Colonic mucosa (tissue), 4 donors: ENCODE measurements around the gene MX2. TPM values are rescaled to one million over a fixed set of nuclear protein-coding genes. Genes with fewer than 3 reads are reported as not detected.

Experiments
- DNase-seq: peaks from one replicate; pipeline ENCODE4 v3.0.0-alpha.2; 2020
- H3K27ac ChIP-seq: fragments of 200-600 bp; one replicate; pipeline ENCODE4 v1.8.0; 2021
- H3K27me3 ChIP-seq: fragments of 200-600 bp; one replicate; pipeline ENCODE4 v1.8.0; 2021
- H3K36me3 ChIP-seq: fragments of 200-600 bp; one replicate; pipeline ENCODE4 v1.8.0; 2021
- H3K4me1 ChIP-seq: fragments of 200-600 bp; one replicate; pipeline ENCODE4 v1.8.0; 2021; ENCODE audit warnings: mild to moderate bottlenecking
- H3K4me3 ChIP-seq: fragments of 200-600 bp; one replicate; pipeline ENCODE4 v1.8.0; 2021
- H3K9ac ChIP-seq, 2 donors: one replicate each; pipeline ENCODE4 v1.7.0; 2013; ENCODE audit warnings: control low read depth in 2 of 2, low read depth in 2 of 2, low read length in 2 of 2
- H3K9me3 ChIP-seq: fragments of 200-600 bp; one replicate; pipeline ENCODE4 v1.8.0; 2021
- intact Hi-C: fragments of 100-400 bp; cut with DNase I; formaldehyde crosslinking; loops from one replicate; pipeline ENCODE4 v1.14.1; 2022
- total RNA-seq, 2 donors: library from RNA; stranded (reverse); fragmentation: NEBNext Ultra II Directional in 1 of 2; extraction: Animal tissue kit (Norgen Biotek cat#: 25700) in 1 of 2; gene quantifications; one replicate each; pipeline ENCODE4 v1.2.1, GENCODE V29; 2021
- TF ChIP-seq, protein P1 (sequence below): fragments of 200-600 bp; IDR thresholded peaks from one replicate; pipeline ENCODE4 v1.8.0; 2022; ENCODE audit warnings: antibody characterized with exemption, mild to moderate bottlenecking
- donor health status: healthy.
- donor health status: DM: no; HTN: no; CAD: no.
- donor health status: DM: no; HTN: no; CAD: no.

MX2 gene
- total RNA-seq, 2 donors from 2014 or later: 2.0 to 2.5 TPM

DNA sequence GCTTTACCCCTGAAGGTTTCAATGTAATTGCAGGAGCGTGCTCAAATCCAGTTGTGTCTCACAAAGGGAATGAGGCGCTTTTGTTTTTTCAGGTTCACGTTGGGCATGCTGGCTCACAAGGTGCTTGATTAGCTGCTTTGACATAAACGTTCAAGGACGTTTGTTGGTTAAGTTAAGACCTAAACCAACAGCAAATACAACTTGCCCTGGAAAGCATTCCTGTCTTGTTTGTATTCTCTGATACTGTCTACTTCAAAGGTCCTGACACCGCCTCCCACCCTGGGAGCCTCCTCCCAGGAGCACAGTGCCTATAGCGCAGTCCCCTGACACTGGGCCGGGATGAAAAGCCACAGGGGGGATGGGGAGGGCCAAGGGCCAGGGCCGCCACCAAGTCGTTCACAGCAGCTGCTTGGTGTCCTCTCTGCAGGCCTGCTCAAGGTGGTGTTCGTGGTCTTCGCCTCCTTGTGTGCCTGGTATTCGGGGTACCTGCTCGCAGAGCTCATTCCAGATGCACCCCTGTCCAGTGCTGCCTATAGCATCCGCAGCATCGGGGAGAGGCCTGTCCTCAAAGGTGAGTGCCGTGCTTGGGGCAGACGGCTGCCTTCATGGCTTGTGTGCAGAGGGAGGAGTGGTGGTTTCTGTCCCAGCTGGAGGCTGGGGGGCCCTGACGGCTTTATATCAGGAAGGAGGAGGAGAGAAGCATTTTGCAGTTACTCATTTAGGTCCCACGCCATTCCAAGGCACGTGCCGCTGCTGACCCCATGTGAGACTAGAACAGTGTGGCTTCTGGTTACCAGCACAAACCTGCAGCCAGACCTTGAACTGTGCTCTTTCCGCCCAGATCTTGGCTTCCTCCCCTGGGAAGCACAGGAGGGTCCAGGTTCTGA, 39.1 kb upstream of the MX2 start:
- DNase-seq: no peak
- TF ChIP-seq, protein P1, sequence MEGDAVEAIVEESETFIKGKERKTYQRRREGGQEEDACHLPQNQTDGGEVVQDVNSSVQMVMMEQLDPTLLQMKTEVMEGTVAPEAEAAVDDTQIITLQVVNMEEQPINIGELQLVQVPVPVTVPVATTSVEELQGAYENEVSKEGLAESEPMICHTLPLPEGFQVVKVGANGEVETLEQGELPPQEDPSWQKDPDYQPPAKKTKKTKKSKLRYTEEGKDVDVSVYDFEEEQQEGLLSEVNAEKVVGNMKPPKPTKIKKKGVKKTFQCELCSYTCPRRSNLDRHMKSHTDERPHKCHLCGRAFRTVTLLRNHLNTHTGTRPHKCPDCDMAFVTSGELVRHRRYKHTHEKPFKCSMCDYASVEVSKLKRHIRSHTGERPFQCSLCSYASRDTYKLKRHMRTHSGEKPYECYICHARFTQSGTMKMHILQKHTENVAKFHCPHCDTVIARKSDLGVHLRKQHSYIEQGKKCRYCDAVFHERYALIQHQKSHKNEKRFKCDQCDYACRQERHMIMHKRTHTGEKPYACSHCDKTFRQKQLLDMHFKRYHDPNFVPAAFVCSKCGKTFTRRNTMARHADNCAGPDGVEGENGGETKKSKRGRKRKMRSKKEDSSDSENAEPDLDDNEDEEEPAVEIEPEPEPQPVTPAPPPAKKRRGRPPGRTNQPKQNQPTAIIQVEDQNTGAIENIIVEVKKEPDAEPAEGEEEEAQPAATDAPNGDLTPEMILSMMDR: no peak

DNA sequence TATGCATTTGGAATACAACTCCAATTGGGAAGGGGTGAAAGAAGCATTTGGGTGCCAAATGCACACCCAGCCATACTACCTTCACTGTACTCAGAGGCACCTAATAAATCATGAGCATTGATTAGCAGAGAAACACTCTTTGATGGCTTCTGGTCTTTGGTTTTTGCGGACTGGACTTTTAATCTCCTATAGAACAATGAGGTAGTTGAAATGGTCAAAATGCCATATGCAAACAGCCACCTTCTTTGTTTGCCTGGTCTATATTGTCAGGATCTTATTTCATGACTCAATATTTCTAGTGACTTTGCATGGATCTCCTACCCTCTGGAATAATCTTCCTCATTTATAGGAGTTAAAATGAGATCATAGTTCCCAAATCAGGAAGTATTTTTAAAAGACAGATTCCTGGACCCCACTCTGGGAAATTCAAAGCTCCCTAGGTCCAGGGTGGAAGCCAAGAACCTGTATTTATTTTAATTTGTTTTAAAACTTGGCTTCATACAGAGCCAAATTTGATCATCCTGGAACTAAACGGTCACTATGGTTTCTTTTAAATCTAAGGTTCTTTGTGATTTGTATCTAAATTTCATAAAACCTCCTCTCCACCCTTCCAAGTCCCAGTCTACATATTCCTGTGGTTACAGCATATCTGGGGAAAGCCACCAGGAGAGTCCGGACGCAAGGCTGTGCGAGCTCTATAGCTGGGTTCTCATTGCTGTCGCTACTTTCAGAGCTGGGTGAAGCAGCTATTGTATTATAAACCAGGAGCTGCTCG, 36.5 kb upstream of the MX2 start:
- H3K4me1 ChIP-seq: no peaks in the 10 kb centered on the region
- no peak overlapping the region for H3K27ac ChIP-seq

More for the DNA sequence above, 39.1 kb upstream of the MX2 start:
- Histone ChIP-seq H3K27me3 (no peaks in the 10 kb centered on the region), H3K9ac (no peak overlapping the region), H3K9me3 (no peaks in the 10 kb centered on the region), H3K36me3 (no peaks in the 10 kb centered on the region), H3K4me1 (no peaks in the 10 kb centered on the region), H3K27ac (no peak overlapping the region), H3K4me3 (no peak overlapping the region)
- intact Hi-C loops: no loop called here

DNA sequence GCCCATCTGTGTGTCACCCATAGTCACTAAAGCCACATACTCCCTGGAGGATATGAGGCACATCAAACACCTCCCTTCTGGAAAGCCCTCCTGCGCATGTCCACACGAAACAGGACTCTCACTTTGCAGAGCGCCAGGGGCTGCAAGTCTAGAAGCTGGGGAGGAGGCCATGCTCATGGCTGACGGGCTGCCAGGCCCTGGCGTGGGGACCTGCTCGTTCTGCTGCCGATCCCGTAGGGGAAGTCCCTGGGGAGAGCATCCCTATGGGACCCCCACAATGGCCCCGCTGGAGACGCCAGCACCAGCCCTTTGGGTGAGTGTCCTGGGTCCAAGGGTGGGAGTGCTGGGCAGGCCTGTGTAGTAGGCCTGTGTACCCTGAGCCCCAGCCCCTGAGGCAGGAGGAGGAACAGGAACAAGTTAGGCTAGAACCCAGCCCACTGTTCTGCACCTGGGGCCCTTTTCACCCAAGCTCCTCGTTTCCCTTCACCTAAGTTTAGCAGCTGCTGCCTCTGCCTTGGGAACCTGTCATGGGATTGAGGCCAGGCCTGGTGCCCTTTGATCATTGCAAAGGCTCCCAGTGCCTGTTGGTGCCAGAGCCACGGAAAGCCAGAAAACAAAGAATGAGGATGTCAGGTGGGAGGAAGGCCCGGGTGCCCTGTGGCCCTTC, 35.3 kb upstream of the MX2 start:
- Histone ChIP-seq H3K27me3 (no peaks in the 10 kb centered on the region), H3K9ac (no peak overlapping the region), H3K4me3 (no peak overlapping the region), H3K36me3 (no peaks in the 10 kb centered on the region), H3K4me1 (no peaks in the 10 kb centered on the region), H3K9me3 (no peaks in the 10 kb centered on the region), H3K27ac (no peak overlapping the region)
- no peak for DNase-seq
- intact Hi-C loops: no loop called here
- TF ChIP-seq, protein P1: no peak

More for the DNA sequence above, 36.5 kb upstream of the MX2 start:
- H3K9ac ChIP-seq: no peak overlapping the region
- H3K4me3 ChIP-seq: no peak overlapping the region
- no peak for DNase-seq
- no peaks in the 10 kb centered on the region for H3K9me3 ChIP-seq
- H3K27me3 ChIP-seq: no peaks in the 10 kb centered on the region
- intact Hi-C loops: no loop called here
- TF ChIP-seq, protein P1: no peak
- no peaks in the 10 kb centered on the region for H3K36me3 ChIP-seq

DNA sequence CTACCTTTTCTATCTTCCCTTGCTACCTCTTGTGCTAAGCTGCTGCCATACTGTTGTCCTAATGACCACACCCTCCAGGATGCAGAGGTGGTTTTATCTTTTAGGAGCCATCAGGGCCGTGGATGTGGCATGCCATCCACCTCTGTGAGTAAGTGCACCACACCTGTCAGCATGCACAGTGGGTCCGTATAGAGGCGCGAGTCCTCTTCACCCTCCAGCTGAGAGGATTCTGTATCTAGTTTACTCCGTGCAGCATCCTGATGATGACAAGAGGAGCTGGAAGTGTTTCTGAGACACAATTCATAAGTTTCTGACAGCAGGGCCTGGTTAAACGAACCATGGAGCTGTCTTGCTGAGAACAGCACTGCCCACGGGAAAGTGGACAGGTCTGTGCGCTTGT, 34.1 kb upstream of the MX2 start:
- Histone ChIP-seq H3K9ac (no peak overlapping the region), H3K36me3 (no peaks in the 10 kb centered on the region), H3K9me3 (no peaks in the 10 kb centered on the region), H3K4me1 (no peaks in the 10 kb centered on the region), H3K27ac (no peak overlapping the region), H3K4me3 (no peak overlapping the region), H3K27me3 (no peaks in the 10 kb centered on the region)
- TF ChIP-seq, protein P1: no peak
- intact Hi-C loops: no loop called here
- DNase-seq: no peak
